HTERT RPE-1 (cell line): Measurements from ENCODE around the gene JAKMIP3.

Experiments used
- in situ Hi-C: fragments of 300-500 bp; cut with MboI; formaldehyde crosslinking; loops from 4 replicates; pipeline ENCODE4 v1.14.3; 2020; ENCODE audit warnings: low sequenced_read_pairs

The JAKMIP3 gene

DNA sequence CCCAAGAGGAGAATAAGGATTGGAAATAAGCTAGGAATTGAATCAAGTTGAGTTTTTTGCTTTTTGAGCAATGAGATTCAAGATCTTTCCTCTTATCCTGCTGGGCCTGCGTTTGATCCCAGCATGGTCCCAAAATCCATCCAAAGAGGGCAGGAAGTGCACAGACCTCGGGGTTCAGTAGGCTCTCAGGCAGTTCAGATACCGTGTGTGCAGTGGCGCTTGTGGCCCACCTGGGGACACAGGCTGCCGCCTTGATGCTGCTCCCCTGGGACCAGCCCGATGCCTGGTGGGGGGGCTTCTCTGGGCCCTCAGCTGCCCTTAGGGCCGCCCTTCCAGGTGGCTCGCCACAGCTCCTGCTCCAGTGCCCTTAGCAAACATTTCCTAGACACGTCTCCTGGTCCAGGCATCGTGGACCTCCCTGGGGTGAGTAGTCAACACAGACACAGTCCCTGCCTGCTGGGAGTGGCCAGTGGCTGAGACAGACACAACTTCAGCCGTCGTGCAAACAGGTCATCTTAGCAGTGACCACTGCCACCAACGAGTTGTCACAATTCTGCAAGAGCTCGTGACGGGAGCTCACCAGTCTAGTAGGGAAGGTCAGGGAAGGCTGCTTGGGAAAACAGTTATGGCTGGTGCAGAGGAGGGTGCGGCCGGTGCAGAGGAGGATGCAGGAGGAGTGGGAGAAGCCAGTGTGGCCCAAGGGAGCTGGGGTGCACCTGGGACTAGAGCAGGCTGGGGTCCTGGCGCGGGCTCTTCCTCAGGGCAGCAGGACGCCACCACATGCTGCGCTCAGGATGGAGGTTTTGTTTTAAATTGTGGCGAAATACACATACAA lies 21.7 kb upstream of the JAKMIP3 start:
- in situ Hi-C loops, result no loop called here

DNA sequence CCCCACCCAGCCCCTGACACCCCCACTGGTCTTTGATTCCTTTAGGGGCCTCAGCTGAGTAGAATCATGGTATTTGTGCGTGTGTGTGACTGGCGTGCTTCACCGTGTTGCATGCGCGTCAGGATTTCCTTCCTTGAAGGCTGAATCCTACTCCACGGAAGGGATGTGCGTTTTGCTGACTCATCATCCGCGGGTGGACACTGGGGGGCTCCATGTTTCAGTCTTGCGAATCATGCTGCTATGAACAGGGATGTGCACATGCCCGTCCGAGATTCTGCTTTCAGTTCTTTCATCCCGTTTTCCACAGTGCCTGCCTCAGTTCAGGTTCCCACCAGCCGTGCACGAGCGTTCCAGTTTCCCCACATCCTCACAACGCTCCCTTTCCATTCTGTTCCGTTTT lies 20.9 kb upstream of the JAKMIP3 start:
- in situ Hi-C loops, result no loop called here

DNA sequence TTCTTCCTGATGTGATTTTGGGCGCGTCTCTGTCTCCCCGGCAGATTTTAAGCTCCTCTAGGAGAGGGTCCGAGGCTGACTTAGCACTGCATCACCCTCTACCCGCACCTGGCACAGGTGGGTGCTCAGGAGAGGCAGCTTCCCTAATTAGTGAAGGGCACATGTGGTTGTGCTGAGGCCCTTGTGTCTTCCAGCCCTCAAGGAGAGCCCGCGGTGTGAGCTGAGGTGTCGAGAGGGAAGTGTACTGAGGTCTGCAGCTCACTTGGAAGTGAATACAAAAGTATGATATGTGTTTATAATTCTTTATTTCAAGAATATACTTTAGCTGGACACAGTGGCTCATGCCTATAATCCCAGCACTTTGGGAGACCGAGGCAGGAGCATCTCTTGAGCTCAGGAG lies 20.4 kb upstream of the JAKMIP3 start:
- in situ Hi-C loops, result no loop called here

DNA sequence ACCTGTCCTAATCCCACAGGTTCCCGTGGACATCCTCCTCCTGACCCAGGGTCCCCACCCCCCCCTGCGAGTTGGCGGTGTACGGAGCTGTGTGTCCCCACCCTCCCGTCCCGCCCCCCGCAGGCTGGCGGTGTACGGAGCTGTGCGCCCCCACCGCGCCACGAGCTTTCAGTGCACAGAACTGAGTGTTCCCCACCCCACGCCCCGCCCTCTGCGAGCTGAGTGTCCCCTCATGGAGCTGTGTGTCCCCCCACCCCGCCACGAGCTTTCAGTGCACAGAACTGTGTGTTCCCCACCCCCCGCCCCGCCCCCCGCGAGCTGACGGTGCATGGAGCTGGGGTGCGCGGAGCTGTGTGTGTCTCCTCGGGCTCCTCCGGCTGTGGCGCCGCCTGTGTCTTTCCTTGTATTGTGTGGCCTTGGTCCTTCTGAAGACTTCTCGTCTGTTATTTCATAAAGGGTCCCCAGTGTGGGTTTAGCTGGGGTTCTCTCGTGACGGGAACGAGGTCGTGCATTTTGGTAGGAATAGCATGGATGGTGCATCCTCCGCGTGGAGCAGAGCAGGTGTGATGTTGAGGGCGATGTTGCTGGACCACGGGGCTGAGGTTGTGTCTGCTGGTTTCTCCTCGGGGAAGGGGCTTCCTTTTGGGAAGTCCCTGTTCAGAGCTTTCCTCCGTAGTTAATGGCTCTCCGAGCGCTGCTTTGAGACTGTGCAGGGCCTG lies 18.0 kb upstream of the JAKMIP3 start:
- in situ Hi-C loops, result no loop called here

- in situ Hi-C loops, result no loop called here
These were observed 17.5 kb upstream of the JAKMIP3 start for GRCh38 chr10:132048294-132048667.

DNA sequence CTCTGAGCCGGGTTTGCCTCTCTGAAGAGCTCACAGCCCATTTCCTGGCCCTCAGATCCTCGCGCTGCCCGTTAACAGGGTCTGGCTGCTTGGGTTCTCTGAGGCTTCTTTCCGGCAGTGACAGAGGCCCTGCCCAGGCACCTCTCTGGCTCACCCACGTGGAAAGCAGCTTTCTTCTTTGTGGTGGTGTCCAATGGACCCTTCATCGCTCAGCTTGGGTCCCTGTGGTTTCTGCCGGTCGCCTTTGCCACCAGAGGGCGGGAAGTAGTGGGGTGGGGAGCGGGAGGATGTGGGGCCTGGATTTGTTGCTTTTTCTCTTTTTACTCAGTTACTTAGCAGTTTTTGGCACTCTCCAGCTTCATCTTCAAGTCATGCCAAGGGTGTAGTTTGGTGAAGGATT lies 15.6 kb upstream of the JAKMIP3 start:
- in situ Hi-C loops, result no loop called here

DNA sequence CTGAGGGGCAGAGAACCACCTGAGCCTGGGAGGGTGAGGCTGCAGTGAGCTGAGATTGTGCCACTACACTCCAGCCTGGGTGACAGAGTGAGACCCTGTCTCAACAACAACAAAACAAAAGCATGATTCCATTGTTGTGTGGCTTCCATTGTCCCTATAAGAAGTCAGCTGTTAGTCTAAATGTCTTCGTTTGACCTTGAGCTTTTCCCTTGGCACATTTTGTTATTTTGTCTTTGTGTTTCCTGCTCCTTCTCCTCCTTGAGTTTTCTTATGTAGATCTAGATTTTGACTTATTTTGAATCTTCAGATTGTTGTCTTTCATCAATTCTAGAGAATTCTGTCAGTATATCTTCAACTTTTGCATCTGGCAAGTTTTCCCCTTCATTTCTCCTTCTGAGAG lies 13.6 kb upstream of the JAKMIP3 start:
- in situ Hi-C loops, result no loop called here

DNA sequence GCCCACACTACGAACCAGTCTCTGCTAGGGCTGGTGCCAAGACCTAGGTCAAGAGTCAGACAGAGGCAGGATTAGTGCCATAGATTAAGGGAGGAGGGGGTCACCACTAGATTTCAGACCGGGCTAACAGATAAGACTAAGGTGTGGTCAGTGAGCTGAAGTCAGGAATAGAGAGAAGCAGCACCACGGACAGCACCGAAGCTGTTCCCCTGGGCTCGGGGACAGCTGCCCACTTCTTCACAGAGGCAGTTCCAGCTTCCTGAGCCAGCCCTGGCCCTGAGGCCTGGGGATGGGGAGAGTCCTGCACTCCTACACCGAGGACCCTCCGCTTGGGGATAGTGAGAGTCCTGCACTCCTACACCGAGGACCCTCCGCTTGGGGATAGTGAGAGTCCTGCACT lies 11.2 kb upstream of the JAKMIP3 start:
- in situ Hi-C loops, result no loop called here

- in situ Hi-C loops, result no loop called here
These were observed 10.1 kb upstream of the JAKMIP3 start for GRCh38 chr10:132055616-132056015.

DNA sequence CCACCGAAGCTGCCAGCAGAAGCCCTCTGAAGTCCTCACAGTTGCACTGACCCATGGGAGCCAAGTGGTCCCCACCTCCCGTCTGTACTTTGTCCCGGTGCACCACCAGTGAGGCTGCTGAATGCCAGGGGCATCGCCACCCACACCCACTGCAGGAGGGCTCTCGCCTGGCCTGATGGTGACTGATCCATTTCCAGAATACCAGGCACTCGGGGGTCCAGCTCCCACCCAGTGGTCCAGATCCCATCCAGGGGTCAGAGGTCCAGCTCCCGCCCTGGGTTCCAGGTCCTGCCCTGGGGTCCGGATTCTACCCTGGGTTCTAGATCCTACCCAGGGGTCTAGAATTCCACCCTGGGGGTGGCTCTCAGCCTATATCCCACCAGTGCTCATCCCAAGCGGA lies 9.1 kb upstream of the JAKMIP3 start:
- in situ Hi-C loops, result no loop called here

- in situ Hi-C loops, result no loop called here
These were observed 8.5 kb upstream of the JAKMIP3 start for GRCh38 chr10:132057191-132057681.

DNA sequence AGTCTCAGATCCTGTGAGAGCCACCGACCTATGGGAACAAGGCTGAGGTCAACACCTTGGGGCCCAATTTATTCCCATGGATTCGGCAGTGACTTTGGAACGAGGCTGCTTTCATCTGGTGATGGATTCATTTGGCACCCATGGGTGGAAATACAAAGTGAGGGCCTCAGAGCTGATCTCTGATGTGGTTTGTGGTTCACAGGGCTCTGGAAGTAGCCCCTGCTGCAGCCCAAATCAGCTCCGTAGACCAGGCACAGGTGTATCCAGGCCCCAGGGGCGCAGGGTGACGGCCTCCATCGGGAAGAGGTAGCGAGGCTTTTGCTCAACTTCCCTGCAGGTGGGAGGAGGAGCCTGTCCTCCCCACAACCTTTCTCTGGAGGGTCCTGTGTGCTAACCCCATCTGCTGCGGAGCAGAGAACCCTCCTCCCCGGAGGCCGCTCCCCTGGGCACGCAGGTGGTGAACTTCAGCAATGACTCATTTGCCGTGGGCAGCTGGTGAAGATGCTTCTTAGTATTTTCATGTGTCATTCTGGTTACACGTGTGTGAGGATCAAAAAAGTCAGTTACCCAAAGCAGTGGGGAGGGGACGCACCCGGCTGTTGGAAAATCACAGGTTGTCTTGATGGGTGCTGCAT lies 7.5 kb upstream of the JAKMIP3 start:
- in situ Hi-C loops, result no loop called here

- in situ Hi-C loops, result no loop called here
These were observed 6.7 kb upstream of the JAKMIP3 start for GRCh38 chr10:132058793-132059759.

- in situ Hi-C loops, result no loop called here
These were observed 5.8 kb upstream of the JAKMIP3 start for GRCh38 chr10:132059760-132060508.

DNA sequence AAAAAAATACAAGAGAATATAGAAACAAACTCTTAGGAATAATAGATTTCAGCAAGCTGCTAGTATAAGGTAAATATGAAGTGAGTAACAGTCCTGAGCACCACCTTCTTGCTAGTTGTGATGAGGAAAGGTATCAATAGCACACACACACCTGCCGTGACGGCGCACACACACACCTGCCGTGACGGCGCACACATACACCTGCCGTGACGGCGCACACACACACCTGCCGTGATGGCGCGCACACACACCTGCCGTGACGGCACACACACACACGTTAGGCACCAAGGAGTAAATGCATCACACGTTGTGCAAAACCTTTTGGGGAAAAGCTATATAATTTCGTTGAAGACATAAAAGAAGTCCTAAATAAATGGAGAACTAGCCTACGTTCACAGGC lies 4.7 kb upstream of the JAKMIP3 start:
- in situ Hi-C loops, result no loop called here

- in situ Hi-C loops, result no loop called here
These were observed 4.3 kb upstream of the JAKMIP3 start for GRCh38 chr10:132061465-132061864.

- in situ Hi-C loops, result no loop called here
These were observed 3.6 kb upstream of the JAKMIP3 start for GRCh38 chr10:132062116-132062515.

GRCh38 chr10:132062641-132063390 lies 2.9 kb upstream of the JAKMIP3 start:
- in situ Hi-C loops, result no loop called here

DNA sequence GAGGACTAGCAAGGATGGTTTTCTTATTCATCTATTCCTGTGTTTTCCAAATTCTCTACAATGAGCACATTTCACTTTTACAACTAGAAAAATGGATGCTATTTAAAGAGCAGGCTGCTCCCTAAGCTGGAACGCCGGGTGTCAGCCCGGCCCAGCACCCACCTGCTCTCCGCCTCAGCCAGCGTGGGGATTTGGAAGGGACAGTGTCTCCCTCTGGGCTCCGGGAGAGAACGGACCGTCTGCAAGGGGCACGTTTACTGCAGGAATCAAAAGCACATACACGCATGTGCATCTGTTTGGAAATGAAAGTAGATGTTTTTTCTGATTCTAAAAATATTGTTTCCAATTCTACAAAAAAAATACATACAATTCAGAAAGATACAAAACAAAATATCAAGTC lies 2.3 kb upstream of the JAKMIP3 start:
- in situ Hi-C loops, result no loop called here
